Upper lobe of left lung (tissue), 4 donors: ENCODE data around the gene SLC25A41.

ENCODE experiments used
- EP300 ChIP-seq, 4 donors: sonication (generic); formaldehyde crosslinking; IDR thresholded peaks; one replicate each; pipeline ENCODE4 v1.5.1; 2017; ENCODE audit warnings: antibody characterized with exemption in 4 of 4, control low read depth in 2 of 4
- POLR2A ChIP-seq, 4 donors: fragments of 450-650 bp; IDR thresholded peaks; one replicate each; pipeline ENCODE4 v1.5.1; 2016 to 2017; ENCODE audit warnings: antibody characterized with exemption in 4 of 4, mild to moderate bottlenecking in 2 of 4
- TF ChIP-seq, protein P1 (sequence below), 6 experiments: fragments of 450-650 bp in 4 of 6; fragments of 200-600 bp in 2 of 6; sonication (generic) in 2 of 6; IDR thresholded peaks; one replicate each; pipeline ENCODE4 v1.5.1; 2016 to 2019; ENCODE audit warnings: antibody characterized with exemption in 6 of 6

DNA sequence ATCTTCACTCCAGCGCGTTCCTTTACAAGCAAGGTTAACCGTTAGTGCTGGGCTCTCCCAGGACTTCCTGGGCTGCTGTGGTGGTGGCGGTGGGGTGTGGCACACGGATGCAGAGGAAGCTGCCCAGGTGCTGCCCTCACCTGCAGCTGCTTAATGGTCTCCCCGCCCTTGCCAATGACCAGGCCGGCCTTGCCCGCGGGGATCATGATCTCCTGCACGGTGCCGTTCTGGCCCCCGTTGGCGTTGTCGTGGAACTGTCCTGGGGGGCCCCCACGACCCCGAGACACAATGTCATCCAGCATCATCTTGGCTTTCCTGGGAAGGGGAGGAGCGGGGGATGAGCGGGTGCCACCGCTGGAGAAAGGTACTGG, 15.0 kb downstream of the SLC25A41 start:
- TF ChIP-seq, protein P1, sequence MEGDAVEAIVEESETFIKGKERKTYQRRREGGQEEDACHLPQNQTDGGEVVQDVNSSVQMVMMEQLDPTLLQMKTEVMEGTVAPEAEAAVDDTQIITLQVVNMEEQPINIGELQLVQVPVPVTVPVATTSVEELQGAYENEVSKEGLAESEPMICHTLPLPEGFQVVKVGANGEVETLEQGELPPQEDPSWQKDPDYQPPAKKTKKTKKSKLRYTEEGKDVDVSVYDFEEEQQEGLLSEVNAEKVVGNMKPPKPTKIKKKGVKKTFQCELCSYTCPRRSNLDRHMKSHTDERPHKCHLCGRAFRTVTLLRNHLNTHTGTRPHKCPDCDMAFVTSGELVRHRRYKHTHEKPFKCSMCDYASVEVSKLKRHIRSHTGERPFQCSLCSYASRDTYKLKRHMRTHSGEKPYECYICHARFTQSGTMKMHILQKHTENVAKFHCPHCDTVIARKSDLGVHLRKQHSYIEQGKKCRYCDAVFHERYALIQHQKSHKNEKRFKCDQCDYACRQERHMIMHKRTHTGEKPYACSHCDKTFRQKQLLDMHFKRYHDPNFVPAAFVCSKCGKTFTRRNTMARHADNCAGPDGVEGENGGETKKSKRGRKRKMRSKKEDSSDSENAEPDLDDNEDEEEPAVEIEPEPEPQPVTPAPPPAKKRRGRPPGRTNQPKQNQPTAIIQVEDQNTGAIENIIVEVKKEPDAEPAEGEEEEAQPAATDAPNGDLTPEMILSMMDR (IDR thresholded peaks at IDR 0.05) = no peak
- TF ChIP-seq POLR2A (IDR thresholded peaks at IDR 0.05) (no peak), EP300 (IDR thresholded peaks at IDR 0.05) (no peak)
